Vagina (tissue), 2 donors: ENCODE data around the gene HECTD2.

ENCODE experiments used
- POLR2A ChIP-seq, 2 donors: fragments of 450-650 bp; IDR thresholded peaks; one replicate each; pipeline ENCODE4 v1.6.1; 2017; ENCODE audit warnings: antibody characterized with exemption in 2 of 2, mild to moderate bottlenecking in 2 of 2, moderate library complexity in 2 of 2
- POLR2AphosphoS5 ChIP-seq, 2 donors: sonication (generic); formaldehyde crosslinking; IDR thresholded peaks; one replicate each; pipeline ENCODE4 v1.9.0; 2017; ENCODE audit warnings: antibody characterized with exemption in 2 of 2, mild to moderate bottlenecking in 2 of 2, low read depth in 1 of 2; ENCODE audit not compliant: insufficient read depth in 1 of 2
- TF ChIP-seq, protein P1 (sequence below), 3 experiments: fragments of 450-650 bp in 2 of 3; fragments of 200-600 bp in 1 of 3; sonication (generic) in 1 of 3; IDR thresholded peaks; one replicate each; pipeline ENCODE4 v1.5.1; 2017 to 2019; ENCODE audit warnings: antibody characterized with exemption in 3 of 3, mild to moderate bottlenecking in 2 of 3, moderate library complexity in 2 of 3

DNA sequence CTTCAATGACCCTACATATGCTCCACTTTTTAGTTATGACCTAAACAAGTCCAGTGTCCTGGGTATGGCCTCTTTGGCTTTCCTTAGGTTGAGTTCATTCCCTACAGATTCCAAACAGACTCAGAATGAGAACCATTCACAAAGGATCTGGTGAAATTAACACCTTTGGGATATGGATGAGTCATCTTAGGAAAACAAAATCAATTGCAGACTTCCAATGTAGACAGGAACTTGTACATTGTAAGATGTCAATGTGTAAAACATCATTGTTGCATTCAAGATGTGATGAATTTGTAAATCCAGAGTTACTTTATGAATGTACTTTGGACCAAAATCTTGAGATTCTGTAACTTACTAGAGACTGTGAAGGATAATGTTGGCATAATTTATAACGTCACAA lies 43.4 kb upstream of the HECTD2 start:
- TF ChIP-seq, protein P1, sequence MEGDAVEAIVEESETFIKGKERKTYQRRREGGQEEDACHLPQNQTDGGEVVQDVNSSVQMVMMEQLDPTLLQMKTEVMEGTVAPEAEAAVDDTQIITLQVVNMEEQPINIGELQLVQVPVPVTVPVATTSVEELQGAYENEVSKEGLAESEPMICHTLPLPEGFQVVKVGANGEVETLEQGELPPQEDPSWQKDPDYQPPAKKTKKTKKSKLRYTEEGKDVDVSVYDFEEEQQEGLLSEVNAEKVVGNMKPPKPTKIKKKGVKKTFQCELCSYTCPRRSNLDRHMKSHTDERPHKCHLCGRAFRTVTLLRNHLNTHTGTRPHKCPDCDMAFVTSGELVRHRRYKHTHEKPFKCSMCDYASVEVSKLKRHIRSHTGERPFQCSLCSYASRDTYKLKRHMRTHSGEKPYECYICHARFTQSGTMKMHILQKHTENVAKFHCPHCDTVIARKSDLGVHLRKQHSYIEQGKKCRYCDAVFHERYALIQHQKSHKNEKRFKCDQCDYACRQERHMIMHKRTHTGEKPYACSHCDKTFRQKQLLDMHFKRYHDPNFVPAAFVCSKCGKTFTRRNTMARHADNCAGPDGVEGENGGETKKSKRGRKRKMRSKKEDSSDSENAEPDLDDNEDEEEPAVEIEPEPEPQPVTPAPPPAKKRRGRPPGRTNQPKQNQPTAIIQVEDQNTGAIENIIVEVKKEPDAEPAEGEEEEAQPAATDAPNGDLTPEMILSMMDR (IDR thresholded peaks at IDR 0.05), result no peak
- TF ChIP-seq POLR2A (IDR thresholded peaks at IDR 0.05), result no peak
- no peak for TF ChIP-seq POLR2AphosphoS5 (IDR thresholded peaks at IDR 0.05; ENCODE audit: insufficient read depth in 1 of 2, low read depth in 1 of 2)
